Measurements from ENCODE around the gene CRACR2A. TPM values are rescaled to one million over a fixed set of nuclear protein-coding genes. Genes with fewer than 3 reads are reported as not detected.

The CRACR2A gene
- total and polyA plus RNA-seq, 2 donors from 2014 or later = 0.22 to 6.1 TPM

GRCh38 chr12:3790642-3791041 is 37.7 kb upstream of the CRACR2A start:
- TF ChIP-seq CTCF (IDR thresholded peaks at IDR 0.05; ENCODE audit: borderline replicate concordance, extremely low read depth, insufficient read depth) = no peak
- no peaks in the 10 kb centered on the region for H3K4me1 ChIP-seq (ENCODE audit: control insufficient read depth in 2 of 3, insufficient read depth in 2 of 3, low read depth in 1 of 3, low read length in 3 of 3)
- no peaks in the 10 kb centered on the region for H3K36me3 ChIP-seq (ENCODE audit: control insufficient read depth in 2 of 3, insufficient read depth in 3 of 3, low read length in 3 of 3)
- intact Hi-C loops (cut with DNase I) = no loop called here
- no peak overlapping the region for H3K9ac ChIP-seq (ENCODE audit: low read length in 3 of 3)
- H3K4me3 ChIP-seq (ENCODE audit: low read length in 3 of 3) = no peak overlapping the region
- H3K27ac ChIP-seq (ENCODE audit: low read depth in 2 of 2, low read length in 2 of 2) = no peak overlapping the region
- no peak for FAIRE-seq
- no peak for DNase-seq
- H3K27me3 ChIP-seq (ENCODE audit: control insufficient read depth, insufficient read depth, low read length) = no peaks in the 10 kb centered on the region
- no peaks in the 10 kb centered on the region for H3K9me3 ChIP-seq (ENCODE audit: control insufficient read depth in 2 of 3, insufficient read depth in 1 of 3, low read length in 3 of 3)

GRCh38 chr12:3789838-3790237 is 36.9 kb upstream of the CRACR2A start:
- Histone ChIP-seq H3K4me3 (ENCODE audit: low read length in 3 of 3) (no peak overlapping the region), H3K27me3 (ENCODE audit: control insufficient read depth, insufficient read depth, low read length) (no peaks in the 10 kb centered on the region), H3K4me1 (ENCODE audit: control insufficient read depth in 2 of 3, insufficient read depth in 2 of 3, low read depth in 1 of 3, low read length in 3 of 3) (no peaks in the 10 kb centered on the region), H3K9ac (ENCODE audit: low read length in 3 of 3) (no peak overlapping the region), H3K27ac (ENCODE audit: low read depth in 2 of 2, low read length in 2 of 2) (no peak overlapping the region), H3K9me3 (ENCODE audit: control insufficient read depth in 2 of 3, insufficient read depth in 1 of 3, low read length in 3 of 3) (no peaks in the 10 kb centered on the region), H3K36me3 (ENCODE audit: control insufficient read depth in 2 of 3, insufficient read depth in 3 of 3, low read length in 3 of 3) (no peaks in the 10 kb centered on the region)
- intact Hi-C loops (cut with DNase I) = no loop called here
- FAIRE-seq = no peak
- no peak for TF ChIP-seq CTCF (IDR thresholded peaks at IDR 0.05; ENCODE audit: borderline replicate concordance, extremely low read depth, insufficient read depth)
- DNase-seq = no peak

- peak; percentile 61 for TF ChIP-seq CTCF (IDR thresholded peaks at IDR 0.05; ENCODE audit: borderline replicate concordance, extremely low read depth, insufficient read depth)
- Histone ChIP-seq H3K9me3 (ENCODE audit: control insufficient read depth in 2 of 3, insufficient read depth in 1 of 3, low read length in 3 of 3) (no peaks in the 10 kb centered on the region), H3K9ac (ENCODE audit: low read length in 3 of 3) (no peak overlapping the region), H3K27me3 (ENCODE audit: control insufficient read depth, insufficient read depth, low read length) (no peaks in the 10 kb centered on the region), H3K36me3 (ENCODE audit: control insufficient read depth in 2 of 3, insufficient read depth in 3 of 3, low read length in 3 of 3) (no peaks in the 10 kb centered on the region), H3K4me3 (ENCODE audit: low read length in 3 of 3) (no peak overlapping the region), H3K27ac (ENCODE audit: low read depth in 2 of 2, low read length in 2 of 2) (no peak overlapping the region), H3K4me1 (ENCODE audit: control insufficient read depth in 2 of 3, insufficient read depth in 2 of 3, low read depth in 1 of 3, low read length in 3 of 3) (no peaks in the 10 kb centered on the region)
- intact Hi-C loops (cut with DNase I) = no loop called here
- FAIRE-seq (no peak), DNase-seq (peak in 2 of 5 donors; percentile 78 to 80)
Measured at GRCh38 chr12:3777206-3777809, 24.4 kb upstream of the CRACR2A start.
